DOHH2 (cell line): ENCODE measurements around the gene SLC12A7.

Experiments
- H3F3A ChIP-seq: fragments of 200-600 bp; sonication (generic), shearing (Covaris generic); 2 replicates; pipeline ENCODE4 v1.6.0; 2016; ENCODE audit warnings: antibody characterized with exemption, mild to moderate bottlenecking; ENCODE audit not compliant: control insufficient read depth, insufficient read depth
- H3K27ac ChIP-seq: fragments of 200-600 bp; sonication (generic); 2 replicates; pipeline ENCODE4 v1.5.1; 2014; ENCODE audit warnings: low read depth, mild to moderate bottlenecking, low read length, moderate library complexity
- H3K27me3 ChIP-seq: fragments of 200-600 bp; sonication (generic); 2 replicates; pipeline ENCODE4 v1.6.1; 2014; ENCODE audit warnings: mild to moderate bottlenecking, low read length, mixed read lengths; ENCODE audit not compliant: control insufficient read depth
- H3K36me3 ChIP-seq: fragments of 200-600 bp; sonication (generic); 2 replicates; pipeline ENCODE4 v1.6.1; 2014; ENCODE audit warnings: mild to moderate bottlenecking, low read length, moderate library complexity, mixed read lengths; ENCODE audit not compliant: control insufficient read depth
- H3K4me1 ChIP-seq: fragments of 200-600 bp; sonication (generic); 2 replicates; pipeline ENCODE4 v1.6.1; 2014; ENCODE audit warnings: mild to moderate bottlenecking, low read length, mixed read lengths; ENCODE audit not compliant: control insufficient read depth
- H3K4me2 ChIP-seq: fragments of 200-600 bp; sonication (generic); 2 replicates; pipeline ENCODE4 v1.6.0; 2014; ENCODE audit warnings: mild to moderate bottlenecking, low read length, moderate library complexity
- H3K4me3 ChIP-seq: fragments of 200-600 bp; sonication (generic); 2 replicates; pipeline ENCODE4 v1.5.1; 2014; ENCODE audit warnings: mild to moderate bottlenecking, low read length, mixed read lengths
- H3K79me2 ChIP-seq: fragments of 200-600 bp; sonication (generic); 2 replicates; pipeline ENCODE4 v1.6.1; 2014; ENCODE audit warnings: mild to moderate bottlenecking, low read length, mixed read lengths; ENCODE audit not compliant: control insufficient read depth
- H3K9me2 ChIP-seq: fragments of 200-600 bp; sonication (generic); replicated peaks from 2 replicates; pipeline ENCODE4 v1.6.1; 2014; ENCODE audit warnings: mild to moderate bottlenecking, low read length, mixed read lengths; ENCODE audit not compliant: control insufficient read depth
- H3K9me3 ChIP-seq: fragments of 200-600 bp; sonication (generic); 2 replicates; pipeline ENCODE4 v1.6.1; 2014; ENCODE audit warnings: antibody characterized with exemption, low read length, mixed read lengths; ENCODE audit not compliant: control insufficient read depth, insufficient read depth
- H4K20me1 ChIP-seq: fragments of 200-600 bp; sonication (generic); 2 replicates; pipeline ENCODE4 v1.6.0; 2014; ENCODE audit warnings: low read depth, mild to moderate bottlenecking, antibody characterized with exemption, low read length, moderate library complexity; ENCODE audit not compliant: control insufficient read depth, insufficient read depth
- EZH2phosphoT487 ChIP-seq: fragments of 200-600 bp; sonication (generic); IDR thresholded peaks from 2 replicates; pipeline ENCODE4 v1.6.1; 2017; ENCODE audit warnings: borderline replicate concordance, mild to moderate bottlenecking, antibody characterized with exemption, low read length, moderate library complexity, mixed read lengths
- TF ChIP-seq, protein P1 (sequence below): fragments of 200-600 bp; sonication (generic); IDR thresholded peaks from one replicate; pipeline ENCODE4 v1.5.1; 2014; ENCODE audit warnings: antibody characterized with exemption, mild to moderate bottlenecking, low read depth, low read length; ENCODE audit not compliant: poor library complexity, severe bottlenecking

SLC12A7 gene

DNA sequence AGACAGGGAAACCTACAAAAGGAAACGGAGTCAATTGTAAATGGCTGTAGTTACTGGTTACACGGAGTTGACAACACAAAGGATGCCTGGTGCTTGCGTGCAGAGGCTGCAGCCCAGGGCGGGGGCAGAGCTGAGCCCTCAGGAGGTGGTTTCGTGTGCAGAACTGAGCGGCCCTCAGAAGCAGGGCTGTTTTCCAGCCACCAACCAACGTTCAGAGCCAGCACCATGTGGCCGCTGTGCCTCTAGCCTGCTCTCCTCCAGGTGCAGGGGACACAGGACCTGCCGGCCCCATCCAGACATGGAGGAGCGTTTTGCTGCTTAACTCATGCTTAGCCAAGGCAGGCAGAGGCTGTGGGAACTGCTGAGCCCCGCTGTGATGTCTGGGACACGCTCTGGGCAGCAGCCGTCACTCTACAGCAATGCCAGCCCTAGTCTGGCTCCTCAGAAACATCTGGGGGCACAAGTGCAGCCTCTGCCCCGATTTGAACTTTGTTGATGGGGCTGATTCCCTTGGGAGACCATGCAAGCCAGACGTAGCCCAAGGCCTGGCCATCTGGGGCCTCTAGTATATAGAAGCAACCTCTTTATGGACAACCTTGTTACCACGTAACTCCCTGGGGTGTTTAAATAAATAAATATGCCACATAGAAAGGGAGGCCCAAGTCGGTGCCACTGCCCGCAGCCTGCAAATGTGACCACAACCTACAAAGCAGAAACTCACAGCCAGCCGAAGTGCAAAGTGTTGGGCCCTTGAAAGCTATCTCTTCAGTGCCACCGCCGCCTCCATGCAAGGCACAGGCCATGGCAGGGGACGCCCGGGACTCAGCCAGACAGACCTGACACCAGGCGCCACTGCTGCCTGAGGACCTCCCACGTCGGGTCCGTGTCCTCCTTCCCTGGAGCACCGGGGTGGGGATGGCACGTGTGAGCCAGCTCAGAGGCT is 61.2 kb downstream of the SLC12A7 start:
- no peaks in the 10 kb centered on the region for H3K4me1 ChIP-seq
- H3K36me3 ChIP-seq: no peaks in the 10 kb centered on the region
- no peak overlapping the region for H3K4me3 ChIP-seq
- H3K4me2 ChIP-seq: no peak overlapping the region
- H3F3A ChIP-seq: no peaks in the 10 kb centered on the region
- H3K9me3 ChIP-seq: peaks cover 20% of the 10 kb centered on the region; the same call in 1 of the 2 replicates
- H3K9me2 ChIP-seq: no peaks in the 10 kb centered on the region
- H3K27me3 ChIP-seq: no peaks in the 10 kb centered on the region
- TF ChIP-seq, protein P1, sequence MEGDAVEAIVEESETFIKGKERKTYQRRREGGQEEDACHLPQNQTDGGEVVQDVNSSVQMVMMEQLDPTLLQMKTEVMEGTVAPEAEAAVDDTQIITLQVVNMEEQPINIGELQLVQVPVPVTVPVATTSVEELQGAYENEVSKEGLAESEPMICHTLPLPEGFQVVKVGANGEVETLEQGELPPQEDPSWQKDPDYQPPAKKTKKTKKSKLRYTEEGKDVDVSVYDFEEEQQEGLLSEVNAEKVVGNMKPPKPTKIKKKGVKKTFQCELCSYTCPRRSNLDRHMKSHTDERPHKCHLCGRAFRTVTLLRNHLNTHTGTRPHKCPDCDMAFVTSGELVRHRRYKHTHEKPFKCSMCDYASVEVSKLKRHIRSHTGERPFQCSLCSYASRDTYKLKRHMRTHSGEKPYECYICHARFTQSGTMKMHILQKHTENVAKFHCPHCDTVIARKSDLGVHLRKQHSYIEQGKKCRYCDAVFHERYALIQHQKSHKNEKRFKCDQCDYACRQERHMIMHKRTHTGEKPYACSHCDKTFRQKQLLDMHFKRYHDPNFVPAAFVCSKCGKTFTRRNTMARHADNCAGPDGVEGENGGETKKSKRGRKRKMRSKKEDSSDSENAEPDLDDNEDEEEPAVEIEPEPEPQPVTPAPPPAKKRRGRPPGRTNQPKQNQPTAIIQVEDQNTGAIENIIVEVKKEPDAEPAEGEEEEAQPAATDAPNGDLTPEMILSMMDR: no peak
- TF ChIP-seq EZH2phosphoT487: no peak
- H3K27ac ChIP-seq: no peak overlapping the region
- H3K79me2 ChIP-seq: no peaks in the 10 kb centered on the region
- no peaks in the 10 kb centered on the region for H4K20me1 ChIP-seq

DNA sequence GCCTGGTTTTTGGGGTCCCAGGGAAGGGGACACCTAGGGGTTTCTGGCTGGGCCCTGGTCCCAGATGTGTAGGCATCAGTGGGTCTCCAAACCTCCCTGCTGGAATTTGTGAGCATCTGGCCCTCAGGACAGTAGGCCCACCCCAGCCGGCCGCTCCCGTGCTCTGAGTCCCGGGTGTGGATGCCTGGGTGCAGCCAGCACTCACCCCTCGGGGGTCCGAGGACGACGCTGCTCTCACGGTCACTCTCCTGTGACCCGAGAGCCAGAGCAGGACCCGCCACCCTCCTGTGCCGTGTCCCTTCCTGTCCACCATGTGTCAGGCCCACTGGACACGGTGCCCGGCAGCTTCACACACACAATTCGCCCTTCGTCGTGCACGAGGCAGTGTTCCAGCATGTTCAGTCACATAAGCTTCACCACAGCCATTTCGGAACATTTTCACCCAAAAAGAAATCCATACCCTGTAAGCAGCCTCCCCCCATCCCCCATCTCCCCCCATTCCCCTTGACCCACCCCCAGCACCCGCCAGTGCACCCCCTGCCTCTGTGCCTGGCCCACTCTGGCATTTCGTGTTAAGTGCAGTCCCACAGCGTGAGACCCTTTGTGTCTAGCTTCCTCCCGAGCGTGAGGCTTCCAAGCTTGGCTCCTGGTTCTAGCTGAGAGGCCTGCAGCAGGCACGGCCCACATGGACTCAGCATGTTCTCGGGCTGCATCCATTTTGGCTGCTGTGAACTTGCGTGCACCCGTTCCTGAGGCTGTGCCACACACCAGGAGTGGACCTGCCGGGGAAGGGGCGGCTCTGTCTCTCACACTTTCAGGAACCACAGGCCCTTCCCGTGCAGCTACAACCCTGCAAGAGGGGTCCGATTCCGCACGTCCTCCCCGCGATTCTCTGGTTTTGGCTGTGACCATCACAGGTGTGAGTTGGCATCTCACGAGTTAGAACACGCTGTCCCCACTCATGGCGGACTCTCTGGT is 62.7 kb downstream of the SLC12A7 start:
- no peaks in the 10 kb centered on the region for H3K27me3 ChIP-seq
- no peaks in the 10 kb centered on the region for H3K36me3 ChIP-seq
- no peaks in the 10 kb centered on the region for H4K20me1 ChIP-seq
- no peak overlapping the region for H3K27ac ChIP-seq
- no peak overlapping the region for H3K4me3 ChIP-seq
- no peaks in the 10 kb centered on the region for H3K9me2 ChIP-seq
- H3K79me2 ChIP-seq: no peaks in the 10 kb centered on the region
- H3K4me1 ChIP-seq: no peaks in the 10 kb centered on the region
- H3K9me3 ChIP-seq: peaks cover 26% of the 10 kb centered on the region; the same call in 1 of the 2 replicates
- TF ChIP-seq, protein P1: no peak
- TF ChIP-seq EZH2phosphoT487: no peak
- H3K4me2 ChIP-seq: no peak overlapping the region
- no peaks in the 10 kb centered on the region for H3F3A ChIP-seq

DNA sequence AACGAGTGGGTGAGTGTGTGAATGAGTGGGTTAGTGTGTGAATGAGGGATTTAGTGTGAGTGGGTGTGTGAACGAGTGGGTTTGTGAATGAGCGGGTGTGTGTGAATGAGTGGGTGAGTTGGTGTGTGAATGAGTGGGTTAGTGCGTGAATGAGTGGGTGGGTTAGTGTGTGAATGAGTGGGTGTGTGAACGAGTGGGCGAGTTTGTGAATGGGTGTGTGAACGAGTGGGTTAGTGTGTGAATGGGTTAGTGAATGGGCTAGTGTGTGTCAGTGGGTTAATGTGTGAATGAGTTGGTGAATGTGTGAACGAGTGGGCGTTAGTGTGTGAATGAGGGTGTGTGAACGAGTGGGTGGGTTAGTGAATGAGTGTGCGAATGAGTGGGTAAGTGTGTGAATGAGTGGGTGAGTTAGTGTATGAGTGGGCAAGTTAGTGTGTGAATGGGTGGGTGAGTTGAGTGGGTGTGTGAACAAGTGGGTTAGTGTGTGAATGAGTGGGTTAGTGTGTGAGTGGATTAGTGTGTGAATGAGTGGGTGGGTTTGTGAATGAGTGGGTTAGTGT is 63.6 kb downstream of the SLC12A7 start:
- no peak overlapping the region for H3K4me3 ChIP-seq
- no peaks in the 10 kb centered on the region for H3K79me2 ChIP-seq
- no peaks in the 10 kb centered on the region for H4K20me1 ChIP-seq
- H3K36me3 ChIP-seq: no peaks in the 10 kb centered on the region
- H3K9me2 ChIP-seq: no peaks in the 10 kb centered on the region
- no peaks in the 10 kb centered on the region for H3K4me1 ChIP-seq
- H3K27me3 ChIP-seq: no peaks in the 10 kb centered on the region
- no peak overlapping the region for H3K27ac ChIP-seq
- no peak overlapping the region for H3K4me2 ChIP-seq
- H3F3A ChIP-seq: no peaks in the 10 kb centered on the region
- H3K9me3 ChIP-seq: peaks cover 28% of the 10 kb centered on the region; the same call in 1 of the 2 replicates
- TF ChIP-seq EZH2phosphoT487: no peak
- TF ChIP-seq, protein P1: no peak
